Activated naive CD4-positive, alpha-beta T cell (primary cell): ENCODE results near the gene DENND1A.

ENCODE experiments used
- DNase-seq, 4 experiments: peaks; one replicate each; lab custom pipeline; 2025; lab: John Stamatoyannopoulos, UW

The DENND1A gene

DNA sequence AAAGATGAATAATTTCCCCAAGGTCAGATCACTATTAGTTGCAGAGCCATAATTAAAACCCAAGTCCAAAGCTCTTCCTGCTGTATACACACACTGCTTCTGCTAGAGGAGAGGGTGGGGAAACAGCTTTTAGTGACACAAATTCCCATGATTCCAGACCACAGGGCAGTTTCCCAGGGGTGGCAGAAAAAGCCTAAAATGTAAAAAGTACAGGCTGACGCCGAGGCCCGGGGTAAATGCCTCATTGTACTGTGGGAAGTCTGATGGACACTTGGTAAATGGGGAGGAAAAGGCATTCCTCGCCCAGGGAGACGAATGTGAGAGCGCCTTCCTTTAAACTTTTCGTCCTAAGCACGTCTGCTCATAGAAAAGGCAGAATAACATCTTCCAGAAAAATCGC is 65.7 kb downstream of the DENND1A start:
- DNase-seq = no peak

DNA sequence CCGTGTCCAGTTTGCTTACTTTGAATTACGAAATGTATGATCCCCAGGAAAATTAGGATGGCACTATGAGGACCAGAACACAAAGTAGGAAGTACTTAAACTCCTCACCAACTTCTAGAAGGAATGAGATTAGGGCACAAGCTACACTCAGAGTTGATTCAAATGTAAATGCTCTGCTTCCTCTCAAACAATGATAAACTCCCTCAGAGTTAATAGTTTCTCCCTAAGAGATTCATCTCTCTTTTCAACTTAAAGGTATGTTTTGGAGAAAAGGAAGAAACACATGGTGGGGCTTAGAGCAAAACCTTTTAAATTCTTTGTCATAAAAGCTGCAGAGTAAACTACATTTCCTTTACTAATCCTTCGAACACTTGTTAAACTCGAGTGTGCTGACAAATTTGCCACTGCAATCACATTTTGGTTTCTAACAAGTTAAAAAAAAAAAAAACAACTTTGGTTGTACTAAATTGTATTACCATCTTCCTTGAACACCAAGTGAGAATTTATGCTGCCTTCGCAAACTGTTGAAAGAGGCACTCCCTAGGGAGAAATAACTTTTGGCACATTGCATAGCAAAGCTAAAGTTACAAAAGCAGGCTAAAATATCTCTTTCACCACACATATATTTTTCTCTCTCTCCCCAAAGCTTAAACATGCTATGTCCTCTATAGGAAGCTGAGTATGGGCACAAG is 66.6 kb downstream of the DENND1A start:
- DNase-seq = no peak

DNA sequence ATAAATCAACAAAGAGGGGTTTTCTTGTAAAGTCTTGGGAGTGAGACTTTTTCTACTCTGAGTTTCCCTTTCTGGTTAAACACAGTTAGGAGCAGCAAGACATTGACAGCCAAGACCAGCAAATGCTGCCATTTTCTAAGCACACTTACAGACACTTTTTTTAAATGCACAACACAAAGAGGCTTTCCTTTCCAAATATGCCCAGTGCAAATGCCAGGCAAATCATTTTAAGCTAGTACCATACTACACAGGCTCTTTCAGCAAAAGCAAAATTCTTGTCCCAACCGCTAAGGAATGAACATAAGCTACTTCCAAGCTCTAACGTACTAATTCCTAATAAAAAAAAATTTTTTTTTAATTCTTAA is 68.2 kb downstream of the DENND1A start:
- no peak for DNase-seq

GRCh38 chr9:123861086-123861755 is 68.7 kb downstream of the DENND1A start:
- DNase-seq = no peak

DNA sequence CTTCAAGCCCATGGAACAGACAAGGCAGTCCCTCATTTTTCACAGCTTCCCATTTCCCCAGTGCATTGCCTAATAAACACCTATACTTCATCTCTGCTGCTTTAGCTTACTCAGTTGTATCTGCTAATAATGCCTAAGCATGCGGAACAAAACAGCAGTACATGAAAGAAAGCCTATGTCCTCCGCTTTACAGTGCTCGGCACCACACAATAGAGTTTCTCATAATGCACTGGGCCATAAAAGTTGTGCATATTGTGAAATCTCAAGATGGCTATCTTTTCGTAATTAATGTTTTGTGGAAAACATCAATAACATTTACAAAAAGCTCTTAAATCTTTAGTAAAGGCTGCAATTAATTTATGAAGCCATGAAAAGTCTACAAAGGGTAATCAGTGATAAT is 69.3 kb downstream of the DENND1A start:
- DNase-seq = no peak

DNA sequence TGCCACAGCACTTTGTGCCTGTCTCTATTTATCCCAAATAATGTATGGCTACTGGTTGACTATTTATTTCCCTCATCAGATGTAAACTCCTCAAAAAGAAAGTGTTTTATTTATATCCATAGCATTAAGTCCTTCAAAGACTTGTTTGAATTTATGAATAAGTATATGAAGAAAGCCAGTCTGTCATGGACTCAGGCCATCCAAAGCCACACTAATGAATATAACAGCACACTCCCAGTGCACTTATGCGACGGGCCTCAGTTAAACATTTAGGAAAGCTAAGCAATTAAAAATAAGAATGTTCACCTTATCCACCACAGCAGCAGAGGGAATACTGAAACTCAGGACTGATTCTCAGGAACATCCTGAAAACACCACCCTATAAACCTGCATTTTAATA is 77.5 kb downstream of the DENND1A start:
- DNase-seq = no peak

- DNase-seq = no peak
Observed at GRCh38 chr9:123851851-123852250, 78.1 kb downstream of the DENND1A start.

DNA sequence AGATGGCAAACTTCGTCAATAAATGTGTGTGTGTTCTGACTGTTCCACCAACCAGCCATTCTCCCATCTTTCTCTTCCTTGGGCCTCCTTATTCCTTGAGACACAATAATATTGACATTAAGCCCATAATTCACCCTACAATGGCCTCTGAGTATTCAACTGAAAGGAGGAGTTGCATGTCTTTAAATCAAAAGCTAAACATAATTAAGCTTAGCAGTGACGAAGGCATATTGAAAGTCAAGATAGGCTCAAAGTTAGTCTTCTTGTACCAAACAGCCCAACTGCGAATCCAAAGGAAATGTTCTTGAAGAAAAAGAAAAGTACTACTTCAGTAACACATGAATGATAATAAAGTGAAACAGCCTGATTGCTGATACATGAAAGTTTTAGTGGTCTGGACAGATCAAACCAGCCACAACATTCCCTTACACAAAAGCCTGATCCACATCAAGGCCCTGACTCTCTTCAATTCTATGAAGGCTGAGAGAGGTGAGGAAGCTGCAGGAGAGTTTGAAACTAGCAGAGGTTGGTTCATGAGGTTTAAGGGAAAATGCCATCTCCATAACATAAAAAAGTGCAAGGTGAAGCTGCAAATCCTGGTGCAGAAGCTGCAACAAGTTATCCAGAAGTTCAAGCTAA is 81.4 kb downstream of the DENND1A start:
- DNase-seq = no peak

GRCh38 chr9:123846966-123847365 is 83.0 kb downstream of the DENND1A start:
- DNase-seq = no peak

DNA sequence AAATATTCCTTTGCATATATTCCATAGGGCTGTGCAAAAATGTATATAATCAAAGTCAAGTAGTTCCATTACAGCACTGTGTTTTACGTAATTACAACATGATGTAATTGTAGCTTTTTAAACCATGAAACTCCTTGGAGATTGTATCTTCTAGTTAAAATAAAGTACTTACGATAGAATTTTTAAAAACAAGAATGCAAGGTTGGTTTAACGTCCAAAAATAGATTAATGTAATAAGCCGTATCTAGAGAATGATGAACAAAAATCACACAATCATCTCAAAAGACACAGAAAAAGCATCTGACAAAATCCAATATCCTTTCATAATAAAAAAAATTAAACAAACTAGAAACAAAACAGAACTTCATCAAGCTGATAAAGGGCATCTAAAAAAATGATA is 86.2 kb downstream of the DENND1A start:
- DNase-seq = no peak

DNA sequence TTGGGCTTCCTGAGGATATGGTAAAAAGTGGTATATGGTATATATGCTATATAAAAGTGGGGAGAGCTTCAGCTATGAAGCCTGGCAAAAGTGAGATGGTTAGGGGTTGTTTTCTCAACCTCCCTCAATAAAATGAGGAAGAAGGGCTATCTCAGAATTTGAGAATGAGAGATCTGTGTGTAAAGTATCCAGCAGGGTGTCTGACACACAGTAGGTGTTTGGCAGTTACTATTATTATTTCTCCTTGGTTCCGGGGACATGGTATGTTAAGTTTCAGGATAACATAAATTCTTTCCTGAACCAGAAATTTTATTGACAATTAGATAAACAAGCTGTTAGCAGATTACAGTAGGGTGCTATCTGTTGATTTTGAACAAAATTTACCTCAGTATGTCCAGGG is 94.1 kb downstream of the DENND1A start:
- no peak for DNase-seq

DNA sequence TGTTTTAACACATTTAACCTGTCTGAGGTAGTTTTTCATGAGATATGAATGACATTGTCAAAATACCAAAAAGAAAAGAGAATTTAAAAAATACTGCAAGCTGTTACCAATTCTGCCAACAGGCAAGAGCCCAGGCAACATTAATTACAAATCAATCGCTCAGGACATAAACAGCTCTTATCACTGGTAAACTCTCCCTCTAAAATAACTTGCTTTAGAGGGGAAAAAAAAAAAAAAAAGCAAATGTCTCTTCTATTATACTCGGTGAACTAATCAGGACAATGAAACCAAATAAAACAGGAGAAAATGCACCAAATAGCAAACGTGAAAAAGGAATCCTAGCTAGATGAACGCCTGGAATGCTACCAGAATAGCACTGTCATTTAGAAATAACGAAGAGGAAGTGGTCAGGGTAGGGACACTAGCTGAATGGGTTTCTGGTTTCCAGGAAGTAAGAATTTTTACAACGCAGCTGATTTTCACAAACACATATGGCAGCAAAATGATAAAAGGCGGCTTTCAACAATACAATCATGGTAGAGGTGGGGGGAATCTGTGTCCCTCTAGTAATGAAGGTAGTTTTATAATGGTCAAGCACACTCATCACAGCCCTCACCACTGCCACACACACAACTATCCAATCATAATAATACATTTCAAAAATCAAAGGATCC is 94.9 kb downstream of the DENND1A start:
- DNase-seq = no peak

GRCh38 chr9:123834218-123834888 is 95.6 kb downstream of the DENND1A start:
- no peak for DNase-seq

GRCh38 chr9:123832858-123833650 is 96.9 kb downstream of the DENND1A start:
- DNase-seq = no peak

- no peak for DNase-seq
Observed at GRCh38 chr9:123832176-123832575, 97.8 kb downstream of the DENND1A start.

DNA sequence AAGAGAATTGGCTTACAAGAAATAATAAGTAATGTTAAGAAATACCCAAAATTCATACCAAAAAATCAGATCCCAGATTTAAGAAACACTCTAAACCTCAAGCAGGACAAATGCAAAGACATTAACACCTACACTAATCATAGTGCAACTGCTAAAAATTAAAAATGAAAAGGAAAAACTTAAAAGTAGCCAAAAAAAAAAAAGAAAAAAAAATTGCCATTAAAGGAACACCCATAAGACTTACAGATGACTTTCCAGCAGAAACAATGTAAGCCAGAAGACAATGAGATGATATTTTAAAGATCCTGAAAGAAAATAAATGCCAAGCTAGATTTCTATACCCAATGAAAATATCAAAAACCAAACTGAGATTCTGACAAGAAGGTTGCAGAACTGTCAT is 101.5 kb downstream of the DENND1A start:
- DNase-seq = no peak

DNA sequence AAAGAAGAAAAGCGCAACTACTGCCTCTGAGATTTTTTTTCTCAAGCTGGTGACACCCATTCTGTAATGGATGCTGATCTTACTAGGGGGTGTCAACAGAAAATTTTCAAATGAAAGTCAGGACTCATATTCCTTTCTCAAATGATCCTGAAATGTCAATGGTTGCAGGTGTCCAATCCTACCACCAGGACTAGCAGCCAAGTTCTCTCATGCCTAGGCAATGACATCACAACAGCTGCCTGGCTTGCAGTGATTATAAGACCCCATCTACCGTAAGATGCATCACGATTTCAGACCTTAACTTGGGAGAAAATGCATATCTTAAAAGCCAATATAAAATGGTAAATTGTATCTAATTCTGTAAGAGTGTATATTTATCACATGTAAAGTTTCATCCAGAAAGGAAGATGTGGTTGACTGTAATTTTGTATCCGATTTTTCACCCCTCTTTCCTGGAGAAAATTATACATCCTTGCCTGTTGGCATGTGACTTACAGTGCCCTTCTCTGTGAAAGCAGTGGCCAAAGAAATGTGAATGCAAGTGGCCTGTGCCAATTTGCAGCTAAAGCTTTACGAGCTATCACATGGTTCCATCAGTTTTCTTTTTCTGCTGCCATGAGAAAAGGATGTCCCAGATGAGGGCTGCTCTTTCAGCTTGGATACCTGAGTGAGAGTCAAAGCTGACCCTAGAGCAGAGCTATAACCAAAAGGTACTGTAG is 104.4 kb downstream of the DENND1A start:
- DNase-seq = no peak

- DNase-seq = no peak
Observed at GRCh38 chr9:123823194-123823947, 106.6 kb downstream of the DENND1A start.

GRCh38 chr9:123821619-123822018 is 108.3 kb downstream of the DENND1A start:
- no peak for DNase-seq

- no peak for DNase-seq
Observed at GRCh38 chr9:123820139-123820538, 109.8 kb downstream of the DENND1A start.
